ENCODE data around the gene VRK3. TPM values are rescaled to one million over a fixed set of nuclear protein-coding genes. Genes with fewer than 3 reads are reported as not detected.

The VRK3 gene
- total RNA-seq, 1 experiment from 2014 or later: 33.4 TPM

DNA sequence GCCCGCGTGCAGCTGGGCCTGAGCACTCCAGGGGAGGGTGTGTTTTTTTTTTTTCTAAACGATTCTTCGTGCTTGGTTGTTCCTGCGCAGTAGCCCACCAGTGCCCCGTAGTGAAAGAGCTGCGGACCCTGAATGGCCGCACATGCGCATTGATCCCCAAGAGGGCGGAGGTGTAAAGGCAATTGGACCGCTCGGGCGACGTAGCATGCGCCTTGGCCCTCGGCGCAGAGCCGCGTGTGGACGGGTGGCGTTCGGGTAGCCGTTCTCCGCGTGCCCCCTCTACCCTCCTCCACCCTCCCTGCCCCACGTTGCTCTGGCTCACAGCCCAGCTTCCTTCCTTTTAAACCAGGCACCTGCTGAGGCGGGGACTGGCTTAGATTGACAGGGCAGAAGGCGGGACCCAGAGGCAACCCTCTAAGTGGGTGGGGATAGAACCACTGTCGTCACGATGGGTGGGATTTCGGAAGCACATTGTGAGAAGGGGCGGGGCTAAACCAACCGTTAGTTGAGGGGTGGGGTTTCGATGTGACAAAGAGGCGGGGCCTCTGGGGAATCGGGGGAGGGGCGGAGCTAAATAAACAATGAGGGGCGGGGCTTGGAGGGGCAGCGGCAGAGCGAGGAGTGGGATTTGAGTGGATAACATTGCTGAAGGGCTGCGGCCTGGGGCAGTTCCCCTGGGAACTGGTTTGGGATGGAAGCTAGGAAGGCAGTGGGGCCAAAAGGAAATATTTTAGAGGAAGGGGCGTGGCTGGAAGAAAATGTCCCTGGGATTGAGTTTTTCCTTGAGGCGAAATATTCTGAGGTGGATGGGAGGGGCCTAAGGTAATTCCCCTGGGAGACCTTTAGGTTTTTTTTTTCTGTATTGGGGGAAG lies 95.3 kb downstream of the VRK3 start (continued):
- TF ChIP-seq, protein P1, sequence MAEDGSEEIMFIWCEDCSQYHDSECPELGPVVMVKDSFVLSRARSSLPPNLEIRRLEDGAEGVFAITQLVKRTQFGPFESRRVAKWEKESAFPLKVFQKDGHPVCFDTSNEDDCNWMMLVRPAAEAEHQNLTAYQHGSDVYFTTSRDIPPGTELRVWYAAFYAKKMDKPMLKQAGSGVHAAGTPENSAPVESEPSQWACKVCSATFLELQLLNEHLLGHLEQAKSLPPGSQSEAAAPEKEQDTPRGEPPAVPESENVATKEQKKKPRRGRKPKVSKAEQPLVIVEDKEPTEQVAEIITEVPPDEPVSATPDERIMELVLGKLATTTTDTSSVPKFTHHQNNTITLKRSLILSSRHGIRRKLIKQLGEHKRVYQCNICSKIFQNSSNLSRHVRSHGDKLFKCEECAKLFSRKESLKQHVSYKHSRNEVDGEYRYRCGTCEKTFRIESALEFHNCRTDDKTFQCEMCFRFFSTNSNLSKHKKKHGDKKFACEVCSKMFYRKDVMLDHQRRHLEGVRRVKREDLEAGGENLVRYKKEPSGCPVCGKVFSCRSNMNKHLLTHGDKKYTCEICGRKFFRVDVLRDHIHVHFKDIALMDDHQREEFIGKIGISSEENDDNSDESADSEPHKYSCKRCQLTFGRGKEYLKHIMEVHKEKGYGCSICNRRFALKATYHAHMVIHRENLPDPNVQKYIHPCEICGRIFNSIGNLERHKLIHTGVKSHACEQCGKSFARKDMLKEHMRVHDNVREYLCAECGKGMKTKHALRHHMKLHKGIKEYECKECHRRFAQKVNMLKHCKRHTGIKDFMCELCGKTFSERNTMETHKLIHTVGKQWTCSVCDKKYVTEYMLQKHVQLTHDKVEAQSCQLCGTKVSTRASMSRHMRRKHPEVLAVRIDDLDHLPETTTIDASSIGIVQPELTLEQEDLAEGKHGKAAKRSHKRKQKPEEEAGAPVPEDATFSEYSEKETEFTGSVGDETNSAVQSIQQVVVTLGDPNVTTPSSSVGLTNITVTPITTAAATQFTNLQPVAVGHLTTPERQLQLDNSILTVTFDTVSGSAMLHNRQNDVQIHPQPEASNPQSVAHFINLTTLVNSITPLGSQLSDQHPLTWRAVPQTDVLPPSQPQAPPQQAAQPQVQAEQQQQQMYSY (CRISPR knock-in tag; IDR thresholded peaks at IDR 0.05): no peak
- peak; percentile 35 for TF ChIP-seq SMAD3 (CRISPR knock-in tag; IDR thresholded peaks at IDR 0.05; ENCODE audit: borderline replicate concordance)
- no peak for TF ChIP-seq ZNF138 (CRISPR knock-in tag; conservative IDR thresholded peaks at IDR 0.05)
- TF ChIP-seq ZNF232 (CRISPR knock-in tag; IDR thresholded peaks at IDR 0.05): 0 out of 2 replicates have a peak, but pooled peaks have one; percentile 23
- TF ChIP-seq, protein P2, sequence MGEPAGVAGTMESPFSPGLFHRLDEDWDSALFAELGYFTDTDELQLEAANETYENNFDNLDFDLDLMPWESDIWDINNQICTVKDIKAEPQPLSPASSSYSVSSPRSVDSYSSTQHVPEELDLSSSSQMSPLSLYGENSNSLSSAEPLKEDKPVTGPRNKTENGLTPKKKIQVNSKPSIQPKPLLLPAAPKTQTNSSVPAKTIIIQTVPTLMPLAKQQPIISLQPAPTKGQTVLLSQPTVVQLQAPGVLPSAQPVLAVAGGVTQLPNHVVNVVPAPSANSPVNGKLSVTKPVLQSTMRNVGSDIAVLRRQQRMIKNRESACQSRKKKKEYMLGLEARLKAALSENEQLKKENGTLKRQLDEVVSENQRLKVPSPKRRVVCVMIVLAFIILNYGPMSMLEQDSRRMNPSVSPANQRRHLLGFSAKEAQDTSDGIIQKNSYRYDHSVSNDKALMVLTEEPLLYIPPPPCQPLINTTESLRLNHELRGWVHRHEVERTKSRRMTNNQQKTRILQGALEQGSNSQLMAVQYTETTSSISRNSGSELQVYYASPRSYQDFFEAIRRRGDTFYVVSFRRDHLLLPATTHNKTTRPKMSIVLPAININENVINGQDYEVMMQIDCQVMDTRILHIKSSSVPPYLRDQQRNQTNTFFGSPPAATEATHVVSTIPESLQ (CRISPR knock-in tag; IDR thresholded peaks at IDR 0.05): no peak
- no peak for TF ChIP-seq ZNF423 (CRISPR knock-in tag; IDR thresholded peaks at IDR 0.05)
- no peak for TF ChIP-seq CREB1 (CRISPR knock-in tag; IDR thresholded peaks at IDR 0.05)
- TF ChIP-seq, protein P3, sequence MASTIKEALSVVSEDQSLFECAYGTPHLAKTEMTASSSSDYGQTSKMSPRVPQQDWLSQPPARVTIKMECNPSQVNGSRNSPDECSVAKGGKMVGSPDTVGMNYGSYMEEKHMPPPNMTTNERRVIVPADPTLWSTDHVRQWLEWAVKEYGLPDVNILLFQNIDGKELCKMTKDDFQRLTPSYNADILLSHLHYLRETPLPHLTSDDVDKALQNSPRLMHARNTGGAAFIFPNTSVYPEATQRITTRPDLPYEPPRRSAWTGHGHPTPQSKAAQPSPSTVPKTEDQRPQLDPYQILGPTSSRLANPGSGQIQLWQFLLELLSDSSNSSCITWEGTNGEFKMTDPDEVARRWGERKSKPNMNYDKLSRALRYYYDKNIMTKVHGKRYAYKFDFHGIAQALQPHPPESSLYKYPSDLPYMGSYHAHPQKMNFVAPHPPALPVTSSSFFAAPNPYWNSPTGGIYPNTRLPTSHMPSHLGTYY (CRISPR knock-in tag; IDR thresholded peaks at IDR 0.05): peak; percentile 89; the same call in 1 of the 2 replicates
- no peak for TF ChIP-seq NR3C1 (CRISPR knock-in tag; conservative IDR thresholded peaks at IDR 0.05; ENCODE audit: low read depth)
- TF ChIP-seq, protein P4, sequence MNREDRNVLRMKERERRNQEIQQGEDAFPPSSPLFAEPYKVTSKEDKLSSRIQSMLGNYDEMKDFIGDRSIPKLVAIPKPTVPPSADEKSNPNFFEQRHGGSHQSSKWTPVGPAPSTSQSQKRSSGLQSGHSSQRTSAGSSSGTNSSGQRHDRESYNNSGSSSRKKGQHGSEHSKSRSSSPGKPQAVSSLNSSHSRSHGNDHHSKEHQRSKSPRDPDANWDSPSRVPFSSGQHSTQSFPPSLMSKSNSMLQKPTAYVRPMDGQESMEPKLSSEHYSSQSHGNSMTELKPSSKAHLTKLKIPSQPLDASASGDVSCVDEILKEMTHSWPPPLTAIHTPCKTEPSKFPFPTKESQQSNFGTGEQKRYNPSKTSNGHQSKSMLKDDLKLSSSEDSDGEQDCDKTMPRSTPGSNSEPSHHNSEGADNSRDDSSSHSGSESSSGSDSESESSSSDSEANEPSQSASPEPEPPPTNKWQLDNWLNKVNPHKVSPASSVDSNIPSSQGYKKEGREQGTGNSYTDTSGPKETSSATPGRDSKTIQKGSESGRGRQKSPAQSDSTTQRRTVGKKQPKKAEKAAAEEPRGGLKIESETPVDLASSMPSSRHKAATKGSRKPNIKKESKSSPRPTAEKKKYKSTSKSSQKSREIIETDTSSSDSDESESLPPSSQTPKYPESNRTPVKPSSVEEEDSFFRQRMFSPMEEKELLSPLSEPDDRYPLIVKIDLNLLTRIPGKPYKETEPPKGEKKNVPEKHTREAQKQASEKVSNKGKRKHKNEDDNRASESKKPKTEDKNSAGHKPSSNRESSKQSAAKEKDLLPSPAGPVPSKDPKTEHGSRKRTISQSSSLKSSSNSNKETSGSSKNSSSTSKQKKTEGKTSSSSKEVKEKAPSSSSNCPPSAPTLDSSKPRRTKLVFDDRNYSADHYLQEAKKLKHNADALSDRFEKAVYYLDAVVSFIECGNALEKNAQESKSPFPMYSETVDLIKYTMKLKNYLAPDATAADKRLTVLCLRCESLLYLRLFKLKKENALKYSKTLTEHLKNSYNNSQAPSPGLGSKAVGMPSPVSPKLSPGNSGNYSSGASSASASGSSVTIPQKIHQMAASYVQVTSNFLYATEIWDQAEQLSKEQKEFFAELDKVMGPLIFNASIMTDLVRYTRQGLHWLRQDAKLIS (CRISPR knock-in tag; IDR thresholded peaks at IDR 0.05; ENCODE audit: borderline replicate concordance): 0 out of 2 replicates have a peak, but pooled peaks have one; percentile 46
- no peak for TF ChIP-seq ZNF317 (CRISPR knock-in tag; IDR thresholded peaks at IDR 0.05; ENCODE audit: borderline replicate concordance, low read depth)
- TF ChIP-seq, protein P5, sequence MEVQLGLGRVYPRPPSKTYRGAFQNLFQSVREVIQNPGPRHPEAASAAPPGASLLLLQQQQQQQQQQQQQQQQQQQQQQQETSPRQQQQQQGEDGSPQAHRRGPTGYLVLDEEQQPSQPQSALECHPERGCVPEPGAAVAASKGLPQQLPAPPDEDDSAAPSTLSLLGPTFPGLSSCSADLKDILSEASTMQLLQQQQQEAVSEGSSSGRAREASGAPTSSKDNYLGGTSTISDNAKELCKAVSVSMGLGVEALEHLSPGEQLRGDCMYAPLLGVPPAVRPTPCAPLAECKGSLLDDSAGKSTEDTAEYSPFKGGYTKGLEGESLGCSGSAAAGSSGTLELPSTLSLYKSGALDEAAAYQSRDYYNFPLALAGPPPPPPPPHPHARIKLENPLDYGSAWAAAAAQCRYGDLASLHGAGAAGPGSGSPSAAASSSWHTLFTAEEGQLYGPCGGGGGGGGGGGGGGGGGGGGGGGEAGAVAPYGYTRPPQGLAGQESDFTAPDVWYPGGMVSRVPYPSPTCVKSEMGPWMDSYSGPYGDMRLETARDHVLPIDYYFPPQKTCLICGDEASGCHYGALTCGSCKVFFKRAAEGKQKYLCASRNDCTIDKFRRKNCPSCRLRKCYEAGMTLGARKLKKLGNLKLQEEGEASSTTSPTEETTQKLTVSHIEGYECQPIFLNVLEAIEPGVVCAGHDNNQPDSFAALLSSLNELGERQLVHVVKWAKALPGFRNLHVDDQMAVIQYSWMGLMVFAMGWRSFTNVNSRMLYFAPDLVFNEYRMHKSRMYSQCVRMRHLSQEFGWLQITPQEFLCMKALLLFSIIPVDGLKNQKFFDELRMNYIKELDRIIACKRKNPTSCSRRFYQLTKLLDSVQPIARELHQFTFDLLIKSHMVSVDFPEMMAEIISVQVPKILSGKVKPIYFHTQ (CRISPR knock-in tag; IDR thresholded peaks at IDR 0.05): 0 out of 2 replicates have a peak, but pooled peaks have one; percentile 40
- TF ChIP-seq MYBL2 (CRISPR knock-in tag; IDR thresholded peaks at IDR 0.05): peak; percentile 83
- TF ChIP-seq ZNF671 (CRISPR knock-in tag; IDR thresholded peaks at IDR 0.05): peak; percentile 39; the same call in 1 of the 2 replicates
- TF ChIP-seq, protein P6, sequence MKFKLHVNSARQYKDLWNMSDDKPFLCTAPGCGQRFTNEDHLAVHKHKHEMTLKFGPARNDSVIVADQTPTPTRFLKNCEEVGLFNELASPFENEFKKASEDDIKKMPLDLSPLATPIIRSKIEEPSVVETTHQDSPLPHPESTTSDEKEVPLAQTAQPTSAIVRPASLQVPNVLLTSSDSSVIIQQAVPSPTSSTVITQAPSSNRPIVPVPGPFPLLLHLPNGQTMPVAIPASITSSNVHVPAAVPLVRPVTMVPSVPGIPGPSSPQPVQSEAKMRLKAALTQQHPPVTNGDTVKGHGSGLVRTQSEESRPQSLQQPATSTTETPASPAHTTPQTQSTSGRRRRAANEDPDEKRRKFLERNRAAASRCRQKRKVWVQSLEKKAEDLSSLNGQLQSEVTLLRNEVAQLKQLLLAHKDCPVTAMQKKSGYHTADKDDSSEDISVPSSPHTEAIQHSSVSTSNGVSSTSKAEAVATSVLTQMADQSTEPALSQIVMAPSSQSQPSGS (CRISPR knock-in tag; IDR thresholded peaks at IDR 0.05; ENCODE audit: borderline replicate concordance, low read depth): 0 out of 2 replicates have a peak, but pooled peaks have one; percentile 10
- TF ChIP-seq EMX1 (CRISPR knock-in tag; IDR thresholded peaks at IDR 0.05): peak; percentile 89

Data from WTC11 (cell line).